ENCODE results near the gene CAB39. TPM values are rescaled to one million over a fixed set of nuclear protein-coding genes. Genes with fewer than 3 reads are reported as not detected.

CAB39 gene
- total and polyA plus RNA-seq, 2 of the 8 experiments (the other 6 are each of a cell fraction or from before 2014, with no cell fraction given), result 16.4 to 50.5 TPM

DNA sequence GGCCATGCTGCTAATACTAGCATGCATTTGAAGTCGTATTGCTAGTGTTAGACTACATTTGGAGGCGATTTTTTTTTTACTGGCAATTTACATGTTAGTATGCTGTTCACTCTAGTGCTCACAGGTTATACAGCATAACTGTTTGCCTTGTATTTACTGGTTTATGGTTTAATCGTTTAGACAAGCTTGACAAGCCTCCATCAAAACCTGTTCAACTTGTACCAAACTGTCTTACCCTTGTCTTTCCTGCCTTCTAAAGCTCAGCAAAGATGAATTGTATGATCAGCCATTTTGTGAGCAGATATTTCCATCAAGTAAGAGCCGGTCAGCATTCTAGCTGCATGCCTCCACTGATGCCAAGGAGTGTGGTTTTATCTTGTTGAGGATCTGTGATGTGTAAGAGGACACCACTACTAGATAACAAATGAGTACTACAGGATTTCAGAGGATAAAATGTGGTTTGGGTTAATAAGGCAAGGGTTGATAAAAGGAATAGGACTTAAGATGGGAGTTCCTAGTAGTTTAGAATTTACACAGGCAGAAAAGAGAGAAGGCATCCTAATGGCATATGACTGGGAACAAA is 83.7 kb downstream of the CAB39 start:
- H3K79me1 ChIP-seq (ENCODE audit: low read depth, low read length), result no peaks in the 10 kb centered on the region
- no peak overlapping the region for H3K4me3 ChIP-seq (ENCODE audit: extremely low read depth in 1 of 4, insufficient read depth in 2 of 4, low read depth in 3 of 4, low read length in 4 of 4)
- H3K23ac ChIP-seq (ENCODE audit: insufficient read length), result no peak overlapping the region
- H2AK5ac ChIP-seq (ENCODE audit: low read depth, low read length), result no peak overlapping the region
- H2BK20ac ChIP-seq (ENCODE audit: low read length), result no peak overlapping the region
- H4K5ac ChIP-seq (ENCODE audit: insufficient read length, low read depth, low read length), result no peak overlapping the region
- H3K4me1 ChIP-seq (replicated peaks in 1 of 4; ENCODE audit: control insufficient read depth in 3 of 4, insufficient read depth in 4 of 4, low read length in 3 of 4), result peaks cover 0 to 3% (median 0%) of the 10 kb centered on the region in 4 experiments; a peak in 1 of 7 replicates
- H2BK15ac ChIP-seq (ENCODE audit: low read length), result no peak overlapping the region
- no peak overlapping the region for H3K18ac ChIP-seq (ENCODE audit: extremely low read depth, low read length)
- no peaks in the 10 kb centered on the region for H3K9me3 ChIP-seq (ENCODE audit: insufficient read depth in 2 of 2, low read depth in 1 of 2, low read length in 1 of 2)
- no peaks in the 10 kb centered on the region for H3K23me2 ChIP-seq (ENCODE audit: low read depth, low read length)
- no peak overlapping the region for H4K91ac ChIP-seq (replicated peaks; ENCODE audit: insufficient read length, low read length)
- H2BK12ac ChIP-seq (ENCODE audit: low read depth, low read length), result no peak overlapping the region
- no peak overlapping the region for H3K9ac ChIP-seq (replicated peaks in 1 of 4; ENCODE audit: extremely low read depth in 1 of 4, low read depth in 3 of 4, low read length in 3 of 4)
- no peak overlapping the region for H3K14ac ChIP-seq (ENCODE audit: insufficient read length)
- DNase-seq (ENCODE audit: low read depth in 1 of 2, low spot score in 2 of 2) (no peak), FAIRE-seq (no peak)
- 90% methylated on average over 4 of the region's 4 CpGs; no CpG with 5 or more reads in 1 of the 2 experiments for WGBS, 2 experiments (ENCODE audit: extremely low coverage in 1 of 2, insufficient coverage in 1 of 2, insufficient read length in 1 of 2, insufficient replicate concordance in 2 of 2, low coverage in 1 of 2, low lambda C conversion rate in 2 of 2, missing lambda C conversion rate in 1 of 2)
- TF ChIP-seq RFX5 (IDR thresholded peaks at IDR 0.05; ENCODE audit: borderline replicate concordance, low read depth, low read length) (no peak), NRF1 (IDR thresholded peaks at IDR 0.05; ENCODE audit: low read depth, low read length) (no peak), POLR2AphosphoS5 (IDR thresholded peaks at IDR 0.05; ENCODE audit: low read depth, low read length) (no peak), KDM4A (IDR thresholded peaks at IDR 0.05; ENCODE audit: low read depth, low read length, severe bottlenecking) (no peak), CBX5 (IDR thresholded peaks at IDR 0.05; ENCODE audit: low read depth, low read length) (no peak)
- no peak overlapping the region for H4K8ac ChIP-seq (ENCODE audit: extremely low read depth, insufficient read depth, low read length)
- H2BK5ac ChIP-seq (ENCODE audit: low read depth, low read length), result no peak overlapping the region
- H3K4me2 ChIP-seq (ENCODE audit: insufficient read depth in 1 of 2, low read depth in 2 of 2, low read length in 2 of 2), result no peak overlapping the region
- peaks cover 0 to 4% of the 10 kb centered on the region in 2 experiments for H4K20me1 ChIP-seq (replicated peaks in 1 of 2; ENCODE audit: control insufficient read depth in 1 of 2, insufficient read depth in 2 of 2, low read length in 2 of 2)
- H2BK120ac ChIP-seq (replicated peaks; ENCODE audit: low read depth, low read length), result no peak overlapping the region
- H3K27me3 ChIP-seq (replicated peaks in 1 of 4; ENCODE audit: control insufficient read depth in 3 of 4, extremely low read depth in 1 of 4, insufficient read depth in 3 of 4, low read length in 3 of 4), result no peaks in the 10 kb centered on the region
- ChIA-PET POLR2A (ENCODE audit: partially characterized antibody) (no interaction called here), CTCF (ENCODE audit: partially characterized antibody) (interaction anchor here (0.8 to 4.7 kb wide), 6 partner anchors 8 to 74 kb away, joined by 3 to 44 read pairs (median 12); no protein-coding TSS in a partner anchor)
- H3K36me3 ChIP-seq (ENCODE audit: control insufficient read depth in 2 of 4, insufficient read depth in 4 of 4, low read length in 3 of 4), result peaks cover 0 to 7% (median 2%) of the 10 kb centered on the region in 4 experiments; a peak in 4 of 8 replicates
- no peak overlapping the region for H3K4ac ChIP-seq (replicated peaks; ENCODE audit: insufficient read length, low read depth, low read length)
- H2AFZ ChIP-seq (ENCODE audit: low read length), result no peak overlapping the region
- H3K27ac ChIP-seq (ENCODE audit: low read depth, low read length), result no peak overlapping the region
- H3K79me2 ChIP-seq (ENCODE audit: control insufficient read depth in 1 of 2, insufficient read depth in 2 of 2, low read length in 2 of 2), result no peaks in the 10 kb centered on the region
- H3K56ac ChIP-seq (replicated peaks; ENCODE audit: insufficient read length, low read depth, low read length), result no peak overlapping the region

Measured in H1 (cell line).